KOPT-K1 (cell line): Measurements from ENCODE around the gene CFHR4.
"Not testable (repeated sequence)": the region's sequence is repeated elsewhere in the genome, so short reads cannot be mapped to it uniquely, and the experiment has no call there.

Experiments used
- H3K27ac ChIP-seq: fragments of 200-600 bp; sonication (generic); 2 replicates; pipeline ENCODE4 v1.5.1; 2016; ENCODE audit warnings: antibody characterized with exemption, mild to moderate bottlenecking, low read depth, low read length; ENCODE audit not compliant: poor library complexity, severe bottlenecking
- H3K36me3 ChIP-seq: fragments of 200-600 bp; sonication (generic); 2 replicates; pipeline ENCODE4 v1.5.1; 2017; ENCODE audit warnings: antibody characterized with exemption, mild to moderate bottlenecking, low read length, moderate library complexity; ENCODE audit not compliant: insufficient read depth
- H3K9me3 ChIP-seq: fragments of 200-600 bp; sonication (generic); 2 replicates; pipeline ENCODE4 v1.5.1; 2017; ENCODE audit warnings: antibody characterized with exemption, low read length, mild to moderate bottlenecking; ENCODE audit not compliant: insufficient read depth, poor library complexity, severe bottlenecking

The CFHR4 gene

GRCh38 chr1:196897158-196897828 is 9.4 kb downstream of the CFHR4 start:
- Histone ChIP-seq H3K27ac (no peak overlapping the region), H3K9me3 (no peaks in the 10 kb centered on the region), H3K36me3 (no peaks in the 10 kb centered on the region)

- Histone ChIP-seq H3K27ac (no peak overlapping the region), H3K36me3 (no peaks in the 10 kb centered on the region), H3K9me3 (no peaks in the 10 kb centered on the region)
These were observed 14.5 kb downstream of the CFHR4 start for GRCh38 chr1:196902344-196902743.

- Histone ChIP-seq H3K36me3 (no peaks in the 10 kb centered on the region), H3K27ac (no peak overlapping the region), H3K9me3 (no peaks in the 10 kb centered on the region)
These were observed 22.4 kb downstream of the CFHR4 start for GRCh38 chr1:196910215-196910614.

- H3K9me3 ChIP-seq = not testable (repeated sequence)
These were observed 24.4 kb downstream of the CFHR4 start for GRCh38 chr1:196912283-196912682.

GRCh38 chr1:196926839-196927238 is 39.0 kb downstream of the CFHR4 start:
- H3K27ac ChIP-seq, H3K36me3 ChIP-seq, H3K9me3 ChIP-seq: not testable (repeated sequence)

More at GRCh38 chr1:196912283-196912682, 24.4 kb downstream of the CFHR4 start:
- H3K27ac ChIP-seq, H3K36me3 ChIP-seq: not testable (repeated sequence)

GRCh38 chr1:196932853-196933252 is 45.0 kb downstream of the CFHR4 start:
- H3K27ac ChIP-seq, H3K36me3 ChIP-seq, H3K9me3 ChIP-seq: not testable (repeated sequence)

GRCh38 chr1:196933531-196934189 is 45.8 kb downstream of the CFHR4 start:
- Histone ChIP-seq H3K36me3 (no peaks in the 10 kb centered on the region), H3K9me3 (no peaks in the 10 kb centered on the region), H3K27ac (no peak overlapping the region)

- H3K36me3 ChIP-seq, H3K9me3 ChIP-seq, H3K27ac ChIP-seq: not testable (repeated sequence)
These were observed 53.6 kb downstream of the CFHR4 start for GRCh38 chr1:196941474-196941873.

GRCh38 chr1:196943568-196943967 is 55.7 kb downstream of the CFHR4 start, which contains the start of gene CFHR2:
TSS of gene CFHR2 (plus strand) at chr1:196943738. CDS start at chr1:196943881, 143 bp downstream.
- H3K36me3 ChIP-seq, H3K27ac ChIP-seq, H3K9me3 ChIP-seq: not testable (repeated sequence)

- Histone ChIP-seq H3K27ac (no peak overlapping the region), H3K36me3 (no peaks in the 10 kb centered on the region), H3K9me3 (no peaks in the 10 kb centered on the region)
These were observed 64.0 kb downstream of the CFHR4 start for GRCh38 chr1:196951711-196952394.

- Histone ChIP-seq H3K27ac (no peak overlapping the region), H3K36me3 (no peaks in the 10 kb centered on the region)
These were observed 66.9 kb downstream of the CFHR4 start for GRCh38 chr1:196954778-196955177.

GRCh38 chr1:196955926-196956325 is 68.1 kb downstream of the CFHR4 start:
- Histone ChIP-seq H3K9me3 (no peaks in the 10 kb centered on the region), H3K27ac (no peak overlapping the region), H3K36me3 (no peaks in the 10 kb centered on the region)

More at GRCh38 chr1:196954778-196955177, 66.9 kb downstream of the CFHR4 start:
- no peaks in the 10 kb centered on the region for H3K9me3 ChIP-seq

- H3K27ac ChIP-seq = no peak overlapping the region
- no peaks in the 10 kb centered on the region for H3K9me3 ChIP-seq
- no peaks in the 10 kb centered on the region for H3K36me3 ChIP-seq
These were observed 73.0 kb downstream of the CFHR4 start for GRCh38 chr1:196960854-196961253.
